IPS-18a (cell line): ENCODE data around the gene RERE.

Source experiments
- H3K27ac ChIP-seq: one replicate; pipeline ENCODE4 v1.5.1; 2013; ENCODE audit warnings: low read length
- H3K27me3 ChIP-seq: one replicate; pipeline ENCODE4 v1.6.1; 2013; ENCODE audit warnings: mild to moderate bottlenecking, low read length; ENCODE audit not compliant: control insufficient read depth, insufficient read depth
- H3K36me3 ChIP-seq: one replicate; pipeline ENCODE4 v1.6.1; 2013; ENCODE audit warnings: low read depth, low read length; ENCODE audit not compliant: control insufficient read depth
- H3K4me1 ChIP-seq: one replicate; pipeline ENCODE4 v1.6.1; 2013; ENCODE audit warnings: low read depth, low read length; ENCODE audit not compliant: control insufficient read depth
- H3K4me3 ChIP-seq: one replicate; pipeline ENCODE4 v1.5.1; 2013; ENCODE audit warnings: low read length
- H3K9ac ChIP-seq: one replicate; pipeline ENCODE4 v1.6.1; 2013; ENCODE audit warnings: mild to moderate bottlenecking, low read length, moderate library complexity
- H3K9me3 ChIP-seq: one replicate; pipeline ENCODE4 v1.6.1; 2013; ENCODE audit warnings: low read depth, low read length; ENCODE audit not compliant: control insufficient read depth

The RERE gene

GRCh38 chr1:8356256-8357209 is 460.9 kb downstream of the RERE start:
- Histone ChIP-seq H3K27me3 (no peaks in the 10 kb centered on the region), H3K4me3 (no peak overlapping the region), H3K36me3 (peaks cover 55% of the 10 kb centered on the region), H3K9me3 (no peaks in the 10 kb centered on the region), H3K9ac (no peak overlapping the region), H3K27ac (no peak overlapping the region), H3K4me1 (no peaks in the 10 kb centered on the region)

DNA sequence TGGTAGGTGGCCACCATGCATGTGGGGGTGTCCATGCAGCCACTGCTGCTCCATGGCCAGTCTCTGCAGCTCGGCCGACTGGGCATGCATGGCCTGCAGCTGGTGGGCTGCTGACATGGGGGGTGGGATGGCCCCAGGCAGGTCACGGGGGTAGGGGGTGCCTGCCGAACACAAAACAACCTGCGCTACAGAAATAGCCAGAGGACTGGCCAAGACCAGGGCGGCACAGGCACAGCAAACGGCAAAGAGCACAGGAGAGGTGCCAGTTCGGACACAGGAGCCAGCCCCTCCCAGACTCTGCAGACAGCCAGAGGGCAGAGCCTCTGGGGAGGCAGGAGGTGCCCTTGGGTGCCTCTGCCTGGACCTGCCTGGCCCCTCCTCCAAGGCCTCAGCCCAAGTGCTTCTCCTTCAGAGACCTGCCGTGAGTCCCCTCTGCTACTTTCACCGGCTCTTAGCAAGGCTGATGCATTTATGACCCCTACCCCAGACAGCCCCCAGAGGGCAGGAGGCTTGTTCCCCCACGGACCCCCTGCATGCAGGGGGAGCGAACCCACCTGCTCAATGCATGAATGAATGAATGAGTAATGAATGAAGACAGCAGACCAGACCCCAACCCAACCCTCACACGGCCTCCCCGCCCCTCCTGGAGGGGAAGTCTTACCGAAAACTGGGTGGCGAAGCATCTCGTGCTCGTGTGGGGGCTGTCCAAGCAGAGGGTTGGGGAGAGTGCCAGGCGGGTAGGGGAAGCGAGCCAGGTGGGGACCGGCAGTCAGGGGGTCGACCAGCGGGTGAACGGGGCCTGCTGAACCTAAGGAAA is 461.8 kb downstream of the RERE start:
- Histone ChIP-seq H3K4me3 (no peak overlapping the region), H3K27me3 (no peaks in the 10 kb centered on the region), H3K9ac (no peak overlapping the region), H3K4me1 (no peaks in the 10 kb centered on the region), H3K36me3 (peaks cover 49% of the 10 kb centered on the region), H3K9me3 (no peaks in the 10 kb centered on the region), H3K27ac (no peak overlapping the region)

GRCh38 chr1:8354038-8354437 is 463.4 kb downstream of the RERE start:
- Histone ChIP-seq H3K36me3 (peaks cover 46% of the 10 kb centered on the region), H3K27ac (no peak overlapping the region)

GRCh38 chr1:8352886-8353785 is 464.3 kb downstream of the RERE start:
- Histone ChIP-seq H3K9me3 (no peaks in the 10 kb centered on the region), H3K27me3 (no peaks in the 10 kb centered on the region), H3K4me1 (no peaks in the 10 kb centered on the region), H3K27ac (no peak overlapping the region), H3K9ac (no peak overlapping the region), H3K4me3 (no peak overlapping the region), H3K36me3 (peaks cover 39% of the 10 kb centered on the region)

More at GRCh38 chr1:8354038-8354437, 463.4 kb downstream of the RERE start:
- no peak overlapping the region for H3K4me3 ChIP-seq
- no peak overlapping the region for H3K9ac ChIP-seq
- no peaks in the 10 kb centered on the region for H3K27me3 ChIP-seq
- no peaks in the 10 kb centered on the region for H3K4me1 ChIP-seq
- no peaks in the 10 kb centered on the region for H3K9me3 ChIP-seq

- Histone ChIP-seq H3K4me1 (no peaks in the 10 kb centered on the region), H3K27ac (no peak overlapping the region), H3K9me3 (no peaks in the 10 kb centered on the region), H3K36me3 (peaks cover 32% of the 10 kb centered on the region), H3K9ac (no peak overlapping the region), H3K27me3 (no peaks in the 10 kb centered on the region), H3K4me3 (no peak overlapping the region)
Measured at GRCh38 chr1:8352471-8352845, 465.0 kb downstream of the RERE start.

GRCh38 chr1:8351693-8352470 is 465.6 kb downstream of the RERE start:
- H3K4me1 ChIP-seq: no peaks in the 10 kb centered on the region
- no peaks in the 10 kb centered on the region for H3K27me3 ChIP-seq
- no peak overlapping the region for H3K4me3 ChIP-seq
- H3K27ac ChIP-seq: no peak overlapping the region
- H3K9ac ChIP-seq: no peak overlapping the region
- H3K36me3 ChIP-seq: peaks cover 28% of the 10 kb centered on the region
- H3K9me3 ChIP-seq: no peaks in the 10 kb centered on the region

DNA sequence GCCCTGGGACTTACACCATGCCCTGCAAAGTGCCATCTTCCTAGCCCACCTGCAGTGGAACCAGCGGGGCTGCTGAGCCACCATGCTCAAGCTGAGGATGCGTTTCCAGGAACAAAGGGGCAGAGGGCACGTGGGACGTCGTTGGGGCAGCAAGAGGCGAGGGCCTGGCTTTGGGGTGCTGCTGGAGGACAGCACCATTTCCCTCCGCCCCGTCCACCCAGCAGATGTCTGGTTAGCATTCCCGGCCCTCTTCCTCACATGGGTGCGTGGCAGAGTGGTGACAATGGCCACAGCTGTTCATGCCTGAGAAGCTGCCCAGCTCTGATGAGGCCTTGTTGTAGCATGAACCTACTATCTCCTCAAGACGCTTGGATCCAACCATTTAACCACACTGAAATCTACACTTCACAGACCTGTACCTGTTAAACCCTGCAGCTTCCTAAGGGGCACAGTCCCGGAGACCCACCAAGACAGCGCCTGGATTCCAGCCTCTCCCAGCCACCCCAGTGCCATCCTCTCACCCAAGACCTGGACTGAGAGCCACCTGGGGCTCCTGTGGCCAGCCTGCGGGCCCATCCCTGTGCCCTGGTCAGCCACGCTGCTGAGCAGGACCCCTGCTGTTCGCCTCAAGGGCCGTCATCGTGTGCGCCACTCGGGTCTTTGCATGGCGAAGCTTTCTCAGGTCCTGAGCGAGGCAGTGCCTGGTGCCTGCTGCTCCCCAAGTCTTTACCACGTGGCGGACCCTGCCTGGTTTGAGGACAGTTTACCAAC is 466.3 kb downstream of the RERE start:
- H3K9ac ChIP-seq: no peak overlapping the region
- peaks cover 26% of the 10 kb centered on the region for H3K36me3 ChIP-seq
- no peaks in the 10 kb centered on the region for H3K27me3 ChIP-seq
- H3K9me3 ChIP-seq: no peaks in the 10 kb centered on the region
- H3K4me3 ChIP-seq: no peak overlapping the region
- no peaks in the 10 kb centered on the region for H3K4me1 ChIP-seq
- no peak overlapping the region for H3K27ac ChIP-seq

DNA sequence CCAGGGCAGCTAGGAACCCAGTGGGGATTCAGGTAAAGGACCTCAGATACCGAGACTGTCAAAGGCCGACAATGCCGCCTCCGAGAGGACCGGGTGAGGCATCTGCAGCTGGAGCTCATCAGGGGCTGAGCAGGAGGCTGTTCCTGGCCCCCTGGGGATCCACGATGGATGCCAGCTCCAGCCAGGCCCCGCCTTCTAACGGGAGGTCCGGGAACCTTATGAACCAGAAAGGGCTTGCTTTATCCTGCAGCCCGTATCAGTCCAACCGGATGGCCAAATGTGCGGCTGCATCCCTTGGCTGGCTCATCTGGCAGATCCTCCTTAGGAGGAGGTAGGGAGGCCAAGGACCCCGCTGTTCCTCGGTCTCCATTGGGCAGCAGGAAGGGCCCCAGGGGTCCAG is 467.5 kb downstream of the RERE start:
- Histone ChIP-seq H3K27me3 (no peaks in the 10 kb centered on the region), H3K4me1 (no peaks in the 10 kb centered on the region), H3K36me3 (peaks cover 15% of the 10 kb centered on the region), H3K9ac (no peak overlapping the region), H3K9me3 (no peaks in the 10 kb centered on the region), H3K4me3 (no peak overlapping the region), H3K27ac (no peak overlapping the region)

- H3K36me3 ChIP-seq: peaks cover 10% of the 10 kb centered on the region
- H3K4me1 ChIP-seq: no peaks in the 10 kb centered on the region
- H3K27me3 ChIP-seq: no peaks in the 10 kb centered on the region
- H3K9me3 ChIP-seq: no peaks in the 10 kb centered on the region
- H3K4me3 ChIP-seq: no peak overlapping the region
- no peak overlapping the region for H3K27ac ChIP-seq
- H3K9ac ChIP-seq: no peak overlapping the region
Measured at GRCh38 chr1:8349473-8349865, 468.0 kb downstream of the RERE start.

DNA sequence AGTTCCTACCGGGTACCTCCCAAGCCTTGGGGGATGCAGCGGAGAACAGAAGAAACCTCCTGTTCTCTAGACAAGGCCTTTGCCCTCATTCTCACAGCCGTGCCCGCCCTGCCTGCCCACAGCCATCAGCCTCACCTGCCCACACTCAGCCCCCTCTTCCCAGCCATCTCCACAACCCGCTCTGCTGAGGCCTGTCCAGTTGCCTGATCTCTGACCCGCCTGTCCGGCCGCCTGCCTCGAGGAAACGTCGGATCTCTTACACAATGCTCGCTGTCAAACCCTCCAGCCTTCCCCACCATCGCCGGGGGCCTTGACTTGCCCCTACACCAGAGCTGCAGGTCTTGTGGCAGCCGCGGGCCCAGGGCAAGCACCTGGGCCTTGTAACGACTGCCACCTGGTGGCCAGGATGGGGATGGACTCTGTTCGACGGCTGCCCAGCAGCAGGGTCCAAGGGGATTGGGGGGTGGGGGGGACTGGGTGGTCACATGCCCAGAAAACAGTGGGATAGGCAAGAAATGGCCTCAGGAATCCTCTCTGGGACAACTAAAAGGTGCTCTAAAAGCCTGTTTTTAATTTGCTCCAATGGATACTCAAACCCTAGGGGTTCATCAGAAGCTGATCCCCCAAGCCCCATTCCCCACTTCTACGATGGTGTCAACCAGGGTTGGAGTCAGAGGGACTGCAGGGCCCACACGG is 468.5 kb downstream of the RERE start:
- Histone ChIP-seq H3K9ac (no peak overlapping the region), H3K27ac (no peak overlapping the region), H3K9me3 (no peaks in the 10 kb centered on the region), H3K4me3 (no peak overlapping the region), H3K36me3 (peaks cover 7% of the 10 kb centered on the region), H3K4me1 (no peaks in the 10 kb centered on the region), H3K27me3 (no peaks in the 10 kb centered on the region)
